Activated naive CD8-positive, alpha-beta T cell treated with anti-CD3 and anti-CD28 coated beads for 36 hours (primary cell): Measurements from ENCODE around the gene GRID1. TPM values are rescaled to one million over a fixed set of nuclear protein-coding genes. Genes with fewer than 3 reads are reported as not detected.
"Not testable (repeated sequence)": the region's sequence is repeated elsewhere in the genome, so short reads cannot be mapped to it uniquely, and the experiment has no call there.

Experiments used
- DNase-seq: peaks from one replicate; pipeline ENCODE4 v3.0.0; 2021
- H3K27ac Mint-ChIP-seq: one replicate; pipeline ENCODE4 v1.8.0; 2022; ENCODE audit warnings: mild to moderate bottlenecking, moderate library complexity, mixed read lengths
- H3K27me3 Mint-ChIP-seq: one replicate; pipeline ENCODE4 v1.8.0; 2022; ENCODE audit warnings: mild to moderate bottlenecking, mixed read lengths
- H3K36me3 Mint-ChIP-seq: one replicate; pipeline ENCODE4 v1.8.0; 2021; ENCODE audit warnings: mild to moderate bottlenecking, mixed read lengths
- H3K4me1 Mint-ChIP-seq: one replicate; pipeline ENCODE4 v1.8.0; 2021; ENCODE audit warnings: mixed read lengths
- H3K4me3 Mint-ChIP-seq: one replicate; pipeline ENCODE4 v1.8.0; 2022; ENCODE audit warnings: mild to moderate bottlenecking, moderate library complexity, mixed read lengths
- H3K9me3 Mint-ChIP-seq: one replicate; pipeline ENCODE4 v1.8.0; 2022; ENCODE audit warnings: mixed read lengths
- total RNA-seq, 2 experiments: library from RNA; stranded (reverse); gene quantifications; one replicate each; pipeline ENCODE4 v1.2.3, GENCODE V29; 2021

GRID1 gene
- total RNA-seq, 2 experiments from 2014 or later, result not detected

DNA sequence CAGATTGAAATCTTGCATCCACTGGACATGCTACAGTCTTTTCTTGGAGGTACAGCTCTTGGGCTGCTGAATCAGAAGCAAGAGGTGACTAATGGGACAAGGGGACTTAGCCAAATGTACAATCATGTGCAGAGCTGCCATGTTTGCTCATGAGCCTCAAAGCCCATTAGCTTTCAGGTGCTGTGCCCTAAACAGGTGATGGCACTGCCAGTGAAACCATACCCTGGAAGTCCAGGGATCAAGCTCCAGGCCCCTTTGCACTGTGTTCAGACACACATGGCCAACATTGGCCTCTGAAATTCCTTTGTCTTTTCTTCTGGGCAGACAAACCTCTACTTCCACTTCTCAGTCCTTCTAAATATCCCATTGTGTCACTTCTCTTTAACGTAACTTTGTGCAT lies 328.2 kb downstream of the GRID1 start:
- no peak overlapping the region for H3K27ac Mint-ChIP-seq
- H3K27me3 Mint-ChIP-seq, result peaks cover 19% of the 10 kb centered on the region
- no peaks in the 10 kb centered on the region for H3K36me3 Mint-ChIP-seq
- no peak for DNase-seq
- no peaks in the 10 kb centered on the region for H3K4me1 Mint-ChIP-seq
- H3K4me3 Mint-ChIP-seq, result no peak overlapping the region
- no peaks in the 10 kb centered on the region for H3K9me3 Mint-ChIP-seq

DNA sequence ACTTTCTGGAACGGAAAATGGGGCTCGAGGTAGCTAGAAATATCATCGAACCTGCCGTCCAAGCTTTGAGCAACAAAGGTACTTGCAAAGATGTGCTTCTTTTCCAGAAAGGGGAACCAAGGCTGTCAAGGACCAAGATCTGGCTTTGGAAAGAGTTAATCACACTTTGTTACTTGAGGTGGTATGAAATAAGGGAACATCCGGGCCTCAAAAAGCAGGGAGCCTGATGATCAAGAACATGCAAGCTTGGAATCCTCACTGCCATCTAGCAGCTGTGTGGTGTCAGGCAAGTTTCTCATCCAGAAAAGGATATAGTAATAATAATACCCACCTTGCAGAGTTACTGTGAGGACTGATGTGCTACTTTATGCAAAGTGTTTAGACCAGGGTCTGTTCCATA lies 329.5 kb downstream of the GRID1 start:
- Mint-ChIP-seq H3K9me3 (no peaks in the 10 kb centered on the region), H3K4me1 (no peaks in the 10 kb centered on the region), H3K27ac (no peak overlapping the region), H3K4me3 (no peak overlapping the region), H3K27me3 (peaks cover 10% of the 10 kb centered on the region), H3K36me3 (no peaks in the 10 kb centered on the region)
- DNase-seq, result no peak

DNA sequence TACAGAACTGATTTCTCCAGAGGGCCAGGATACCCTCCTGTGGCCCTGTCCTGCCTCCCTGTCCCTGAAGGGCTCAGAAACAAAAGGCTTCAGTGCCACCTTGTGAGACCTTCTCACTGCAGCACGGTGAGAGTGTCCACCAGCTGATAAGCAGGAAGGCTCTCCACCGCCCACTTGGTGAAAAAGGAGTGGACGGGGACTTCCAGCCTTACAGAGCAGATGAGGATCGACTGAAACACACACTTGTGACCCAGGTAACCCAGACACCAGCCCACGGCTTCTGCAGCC lies 330.1 kb downstream of the GRID1 start:
- Mint-ChIP-seq H3K27ac (no peak overlapping the region), H3K4me1 (no peaks in the 10 kb centered on the region), H3K36me3 (no peaks in the 10 kb centered on the region), H3K27me3 (peaks cover 14% of the 10 kb centered on the region), H3K9me3 (no peaks in the 10 kb centered on the region), H3K4me3 (no peak overlapping the region)
- no peak for DNase-seq

DNA sequence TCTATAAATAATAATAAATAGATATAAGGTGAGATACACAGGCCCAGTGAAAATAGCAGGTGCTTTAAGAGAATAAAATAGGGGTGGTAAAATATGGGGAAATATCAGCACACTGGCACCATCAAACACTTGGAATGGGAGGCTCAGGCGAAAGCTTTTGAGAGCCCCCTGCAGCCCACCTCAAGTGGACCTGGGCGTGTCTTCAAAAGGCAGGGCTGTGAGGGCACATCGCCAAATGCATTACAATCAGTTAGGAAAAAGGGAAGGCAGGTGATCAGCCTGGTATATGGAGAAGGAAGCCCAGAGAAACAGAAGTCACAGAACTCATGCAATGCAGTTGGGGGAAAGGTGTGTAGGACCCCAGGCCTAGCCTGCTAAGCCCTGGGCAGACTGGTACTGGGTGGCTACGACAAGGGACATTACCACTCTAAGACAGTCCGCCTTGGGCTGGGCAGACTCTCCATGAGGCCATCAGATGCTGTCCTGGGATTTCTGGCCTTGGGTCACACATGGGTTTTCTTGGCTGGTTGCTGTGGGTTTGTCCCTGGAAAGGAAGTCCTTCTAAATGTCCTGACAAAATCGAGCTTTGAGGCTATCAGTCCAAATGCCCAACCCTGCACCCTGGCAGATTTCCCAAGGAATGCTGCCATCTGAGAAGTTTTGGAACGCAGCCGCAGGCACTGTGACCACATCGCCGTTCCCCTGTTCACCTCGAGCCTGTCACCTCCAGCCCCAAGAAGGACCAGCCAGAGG lies 330.6 kb downstream of the GRID1 start:
- no peaks in the 10 kb centered on the region for H3K4me1 Mint-ChIP-seq
- H3K27ac Mint-ChIP-seq, result no peak overlapping the region
- no peaks in the 10 kb centered on the region for H3K9me3 Mint-ChIP-seq
- no peak for DNase-seq
- no peak overlapping the region for H3K4me3 Mint-ChIP-seq
- no peaks in the 10 kb centered on the region for H3K36me3 Mint-ChIP-seq
- peaks cover 15% of the 10 kb centered on the region for H3K27me3 Mint-ChIP-seq

DNA sequence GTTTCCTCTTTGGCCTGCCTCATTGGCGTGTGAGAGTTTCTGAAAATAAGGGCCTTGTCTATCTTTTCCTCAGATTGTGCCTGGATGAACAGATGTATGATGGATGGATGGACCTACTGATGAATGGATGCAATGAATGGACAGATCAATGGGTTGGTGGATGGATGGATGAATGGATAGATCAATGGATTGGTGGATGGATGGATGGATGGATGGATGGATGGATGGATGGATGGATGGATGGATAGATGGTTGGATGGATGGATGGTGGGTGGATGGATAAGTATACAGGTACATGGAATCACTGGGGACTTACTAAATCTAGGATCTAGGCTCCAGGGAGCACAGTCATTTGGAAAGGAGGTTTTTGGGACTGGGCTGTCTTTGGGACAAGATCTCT lies 331.9 kb downstream of the GRID1 start:
- Mint-ChIP-seq H3K4me1 (no peaks in the 10 kb centered on the region), H3K36me3 (no peaks in the 10 kb centered on the region)

DNA sequence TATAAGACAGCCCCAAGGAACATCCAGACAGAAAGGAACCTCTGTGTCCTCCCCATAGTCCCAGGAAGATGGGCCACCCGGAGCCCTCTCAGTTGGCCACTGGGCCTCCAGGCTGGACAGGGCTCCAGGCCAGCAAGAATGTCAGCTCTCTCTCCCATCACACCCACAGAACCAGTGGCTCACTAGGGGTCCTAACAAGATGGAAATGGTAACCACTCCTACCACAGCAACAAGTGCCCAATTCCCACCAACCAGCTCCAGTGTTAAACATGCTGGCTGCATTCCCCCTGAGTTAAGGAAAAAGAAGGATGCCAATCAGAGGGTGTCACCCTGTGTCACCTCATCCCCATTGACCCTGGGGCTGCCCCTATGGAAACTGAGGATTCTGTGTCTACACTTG lies 333.0 kb downstream of the GRID1 start:
- H3K36me3 Mint-ChIP-seq, result no peaks in the 10 kb centered on the region
- no peaks in the 10 kb centered on the region for H3K4me1 Mint-ChIP-seq
- no peak overlapping the region for H3K4me3 Mint-ChIP-seq
- no peaks in the 10 kb centered on the region for H3K9me3 Mint-ChIP-seq
- no peak for DNase-seq
- H3K27me3 Mint-ChIP-seq, result peaks cover 10% of the 10 kb centered on the region
- H3K27ac Mint-ChIP-seq, result no peak overlapping the region

More for the DNA sequence above, 331.9 kb downstream of the GRID1 start:
- no peak for DNase-seq
- no peak overlapping the region for H3K27ac Mint-ChIP-seq
- H3K9me3 Mint-ChIP-seq, result no peaks in the 10 kb centered on the region
- no peak overlapping the region for H3K4me3 Mint-ChIP-seq
- peaks cover 7% of the 10 kb centered on the region for H3K27me3 Mint-ChIP-seq

DNA sequence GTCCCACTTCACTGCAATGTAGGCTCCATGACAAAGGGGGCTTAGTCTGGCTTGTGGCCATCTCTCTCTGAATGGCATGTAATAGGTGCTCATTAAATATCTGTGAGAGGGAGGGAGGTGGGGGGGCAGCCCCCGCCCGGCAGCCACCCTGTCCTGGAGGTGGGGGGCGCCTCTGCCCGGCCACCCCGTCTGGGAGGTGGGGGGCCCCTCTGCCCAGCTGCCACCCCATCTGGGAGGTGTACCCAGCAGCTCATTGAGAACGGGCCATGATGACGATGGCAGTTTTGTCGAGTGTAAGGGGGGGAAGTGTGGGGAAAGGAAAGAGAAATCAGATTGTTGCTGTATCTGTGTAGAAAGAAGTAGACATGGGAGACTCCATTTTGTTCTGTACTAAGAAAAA lies 334.5 kb downstream of the GRID1 start:
- not testable (repeated sequence) for H3K9me3 Mint-ChIP-seq, H3K36me3 Mint-ChIP-seq, H3K4me1 Mint-ChIP-seq, H3K4me3 Mint-ChIP-seq, H3K27ac Mint-ChIP-seq, DNase-seq
- H3K27me3 Mint-ChIP-seq, result peaks cover 10% of the 10 kb centered on the region

DNA sequence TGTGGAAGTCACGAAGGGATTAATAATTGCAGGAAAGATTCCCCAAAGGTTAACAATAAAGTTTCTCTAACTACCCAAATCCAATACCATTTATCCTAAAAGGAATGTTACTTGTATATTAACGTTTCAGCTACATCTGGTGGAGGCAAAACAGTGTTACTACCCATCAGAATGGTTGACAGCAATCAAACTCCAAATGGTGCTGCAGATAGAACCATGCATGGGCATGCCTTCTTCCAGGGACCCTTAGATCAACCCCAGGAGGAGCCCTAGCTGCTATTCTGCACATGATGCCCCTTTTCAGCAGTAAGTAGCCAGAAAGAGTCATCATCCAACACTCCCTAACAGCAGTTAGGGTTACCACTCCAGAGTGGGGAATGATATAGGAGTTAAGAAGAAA lies 336.3 kb downstream of the GRID1 start:
- Mint-ChIP-seq H3K27ac (no peak overlapping the region), H3K4me3 (no peak overlapping the region), H3K36me3 (no peaks in the 10 kb centered on the region), H3K27me3 (peaks cover 10% of the 10 kb centered on the region), H3K9me3 (no peaks in the 10 kb centered on the region), H3K4me1 (no peaks in the 10 kb centered on the region)
- no peak for DNase-seq

DNA sequence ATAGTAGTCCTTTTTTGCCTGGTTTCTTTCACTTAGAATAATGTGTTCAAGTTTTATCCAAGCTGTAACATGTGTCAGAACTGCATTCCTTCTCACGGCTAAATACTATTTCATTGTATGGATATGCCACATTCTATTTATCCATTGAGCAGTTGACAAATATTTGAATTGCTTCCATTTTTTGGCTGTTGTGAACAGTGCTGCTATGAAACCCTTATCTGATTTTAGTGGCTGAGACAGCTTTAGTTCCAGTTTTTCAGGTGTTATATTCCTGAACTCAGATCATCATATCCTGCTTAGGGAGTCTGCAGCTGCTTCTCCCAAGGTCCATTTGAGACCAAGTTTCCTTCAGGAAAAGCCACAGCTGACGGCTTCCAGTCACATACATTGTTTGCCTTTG lies 339.2 kb downstream of the GRID1 start:
- no peak overlapping the region for H3K4me3 Mint-ChIP-seq
- no peaks in the 10 kb centered on the region for H3K9me3 Mint-ChIP-seq
- H3K4me1 Mint-ChIP-seq, result no peaks in the 10 kb centered on the region
- peaks cover 10% of the 10 kb centered on the region for H3K27me3 Mint-ChIP-seq
- H3K27ac Mint-ChIP-seq, result no peak overlapping the region
- no peaks in the 10 kb centered on the region for H3K36me3 Mint-ChIP-seq
- no peak for DNase-seq

DNA sequence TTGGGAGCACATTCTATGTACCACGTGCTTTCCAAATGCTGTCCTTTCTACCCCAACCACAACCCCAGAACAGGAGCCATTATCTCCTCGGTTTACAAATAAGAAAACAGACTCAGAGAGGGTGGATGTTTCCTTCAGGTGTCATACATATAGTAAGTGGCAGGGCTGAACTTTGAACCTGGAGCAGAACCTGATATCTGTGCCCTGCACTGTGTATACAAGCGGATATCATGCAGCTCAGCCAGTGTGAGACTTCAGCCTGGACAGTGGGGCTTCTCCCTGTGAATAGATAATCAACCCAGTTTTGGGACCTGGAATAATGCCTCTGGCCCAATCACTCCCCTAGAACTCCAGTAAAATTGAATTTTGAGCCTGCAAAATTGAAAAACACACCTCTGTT lies 341.1 kb downstream of the GRID1 start:
- no peaks in the 10 kb centered on the region for H3K4me1 Mint-ChIP-seq
- no peaks in the 10 kb centered on the region for H3K36me3 Mint-ChIP-seq
- H3K27ac Mint-ChIP-seq, result no peak overlapping the region
- H3K4me3 Mint-ChIP-seq, result no peak overlapping the region
- no peak for DNase-seq
- no peaks in the 10 kb centered on the region for H3K9me3 Mint-ChIP-seq
- H3K27me3 Mint-ChIP-seq, result peaks cover 3% of the 10 kb centered on the region

DNA sequence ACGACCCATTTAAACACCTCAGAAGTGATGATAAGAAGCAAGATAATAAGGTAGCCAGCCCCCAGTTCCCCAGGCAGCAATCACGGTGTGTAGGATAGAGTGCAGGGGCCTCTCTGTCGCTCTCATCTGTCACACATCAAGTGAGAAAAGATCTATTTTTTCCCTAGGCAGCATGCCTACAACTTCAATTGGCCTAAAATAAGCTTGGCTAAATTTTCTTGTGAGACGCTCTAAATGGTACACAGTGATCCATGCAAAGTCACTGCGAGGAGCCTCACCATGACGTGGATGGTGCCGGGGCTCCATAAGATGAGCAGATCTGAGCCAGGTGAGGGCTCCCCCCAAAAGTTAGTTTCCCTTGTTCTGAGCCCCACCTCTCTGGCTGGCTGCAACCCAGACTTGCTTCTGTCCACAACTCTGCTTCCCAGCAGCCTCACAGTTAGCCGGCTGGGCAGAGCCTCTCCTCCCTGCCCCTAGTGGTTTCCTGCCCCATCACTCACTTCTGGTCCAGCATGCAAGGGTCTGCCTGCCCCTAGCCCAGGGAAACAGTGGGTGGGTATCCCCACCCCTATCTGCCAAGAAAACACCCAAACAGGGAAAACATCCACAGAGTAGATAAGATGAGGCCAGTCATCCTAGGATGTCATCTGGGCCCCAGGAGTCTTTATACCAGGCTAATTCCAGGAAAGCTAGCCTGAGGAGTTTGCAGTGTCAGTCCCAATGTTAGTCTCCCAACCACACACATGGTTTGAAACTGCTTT lies 342.1 kb downstream of the GRID1 start:
- no peak for DNase-seq
- Mint-ChIP-seq H3K4me3 (no peak overlapping the region), H3K36me3 (no peaks in the 10 kb centered on the region), H3K27ac (no peak overlapping the region), H3K27me3 (peaks cover 3% of the 10 kb centered on the region), H3K9me3 (no peaks in the 10 kb centered on the region), H3K4me1 (no peaks in the 10 kb centered on the region)

DNA sequence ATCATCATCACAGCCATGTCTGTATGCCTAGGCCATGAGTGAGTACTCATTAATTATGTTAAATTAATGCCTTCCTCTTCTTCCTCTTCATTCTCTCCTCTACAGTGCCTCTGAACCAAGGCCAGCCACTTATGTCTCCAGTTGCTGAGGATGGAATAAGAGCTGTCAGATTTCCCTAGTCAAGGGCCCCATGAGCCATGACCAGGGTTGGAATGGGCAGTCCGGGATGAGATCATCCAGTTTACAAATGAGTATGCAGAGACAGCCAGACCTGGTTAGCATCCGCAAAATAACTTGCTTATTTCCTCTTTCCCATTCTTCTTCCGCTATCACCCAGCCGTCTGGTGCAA lies 342.7 kb downstream of the GRID1 start:
- no peak for DNase-seq
- Mint-ChIP-seq H3K36me3 (no peaks in the 10 kb centered on the region), H3K4me3 (no peak overlapping the region), H3K9me3 (no peaks in the 10 kb centered on the region), H3K4me1 (no peaks in the 10 kb centered on the region), H3K27me3 (peaks cover under 1% of the 10 kb centered on the region), H3K27ac (no peak overlapping the region)

DNA sequence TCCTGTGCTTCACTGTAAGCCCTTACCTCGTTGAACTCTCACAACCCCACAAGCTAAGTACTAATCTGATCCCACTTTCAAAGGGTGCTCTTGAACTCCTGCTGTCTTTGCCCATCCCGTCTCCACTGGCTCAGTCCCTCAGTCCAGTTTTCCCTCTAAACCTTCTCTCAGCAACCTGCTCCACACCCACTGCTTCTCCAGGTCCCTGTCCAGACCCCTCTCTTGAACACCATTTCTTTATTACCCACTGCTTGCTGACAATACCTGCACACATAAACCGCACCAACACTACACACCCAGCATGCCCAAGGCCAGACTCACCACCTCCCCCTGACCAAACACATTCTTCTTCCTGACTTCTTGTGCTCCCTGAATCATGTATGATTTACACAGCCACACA lies 343.3 kb downstream of the GRID1 start:
- no peaks in the 10 kb centered on the region for H3K9me3 Mint-ChIP-seq
- H3K36me3 Mint-ChIP-seq, result no peaks in the 10 kb centered on the region
- H3K4me3 Mint-ChIP-seq, result no peak overlapping the region
- no peak overlapping the region for H3K27ac Mint-ChIP-seq
- no peaks in the 10 kb centered on the region for H3K4me1 Mint-ChIP-seq
- H3K27me3 Mint-ChIP-seq, result no peaks in the 10 kb centered on the region
- DNase-seq, result no peak

DNA sequence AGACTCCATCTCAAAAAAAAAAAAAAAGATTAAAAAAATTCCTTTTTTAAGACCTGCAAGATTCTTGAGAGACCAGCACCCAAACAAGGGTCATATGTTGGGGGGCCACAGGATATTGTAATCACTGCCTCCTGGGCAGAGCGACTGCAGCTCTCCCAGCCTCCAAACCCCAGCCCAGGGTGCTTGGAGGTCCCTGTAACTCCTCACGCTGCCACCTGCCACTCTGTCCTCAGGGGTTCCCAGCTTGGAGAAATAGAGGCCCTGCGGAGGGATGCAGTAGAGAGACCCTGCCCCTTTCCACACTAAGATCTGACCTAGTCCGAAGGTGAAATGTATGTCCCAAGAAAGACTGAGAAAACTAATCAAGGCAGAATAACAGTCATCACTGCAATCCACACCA lies 343.7 kb downstream of the GRID1 start:
- H3K27me3 Mint-ChIP-seq, result no peaks in the 10 kb centered on the region
- no peaks in the 10 kb centered on the region for H3K4me1 Mint-ChIP-seq

DNA sequence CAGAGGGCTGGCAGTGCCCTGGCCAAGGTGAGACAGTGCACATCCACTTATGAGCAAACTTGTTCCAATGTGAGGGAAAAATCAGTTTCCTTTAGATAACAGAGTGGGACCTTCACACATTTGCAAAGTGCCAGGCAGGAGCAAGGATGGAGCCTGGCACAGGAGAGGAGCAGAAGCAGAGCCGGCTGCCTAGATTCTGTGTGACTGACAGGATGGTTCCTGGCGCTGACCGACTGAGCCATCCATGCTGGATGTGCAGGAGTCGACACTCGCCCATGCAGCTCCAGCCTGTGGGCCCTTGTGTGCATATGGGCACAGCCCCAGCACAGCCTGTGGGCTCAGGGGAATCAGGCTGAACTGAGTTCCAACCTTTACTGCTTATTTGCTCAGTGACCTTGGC lies 346.5 kb downstream of the GRID1 start:
- Mint-ChIP-seq H3K27me3 (peaks cover 3% of the 10 kb centered on the region), H3K4me1 (no peaks in the 10 kb centered on the region), H3K9me3 (no peaks in the 10 kb centered on the region), H3K4me3 (no peak overlapping the region), H3K36me3 (no peaks in the 10 kb centered on the region), H3K27ac (no peak overlapping the region)
- no peak for DNase-seq

More for the DNA sequence above, 343.7 kb downstream of the GRID1 start:
- Mint-ChIP-seq H3K9me3 (no peaks in the 10 kb centered on the region), H3K4me3 (no peak overlapping the region), H3K36me3 (no peaks in the 10 kb centered on the region), H3K27ac (no peak overlapping the region)
- no peak for DNase-seq

DNA sequence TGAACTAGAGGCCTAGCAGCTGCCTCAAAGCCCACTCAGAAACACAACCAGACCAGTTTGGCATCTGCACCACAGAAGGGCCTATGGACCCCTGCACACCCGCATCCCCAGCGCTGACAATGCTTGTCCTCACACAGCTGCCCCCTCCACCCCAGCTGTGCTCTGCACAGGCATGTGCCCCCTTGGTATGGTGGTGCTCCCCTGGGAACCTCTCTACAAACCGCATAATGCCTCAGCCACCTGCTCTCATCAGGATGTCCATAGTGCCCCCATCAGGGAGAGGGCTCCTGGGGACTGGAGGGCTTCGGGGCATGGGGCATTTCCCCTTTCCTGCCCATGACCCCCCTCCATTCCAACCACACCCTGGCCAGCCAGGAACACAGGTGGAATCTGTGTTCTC lies 347.5 kb downstream of the GRID1 start:
- no peak overlapping the region for H3K4me3 Mint-ChIP-seq
- H3K4me1 Mint-ChIP-seq, result no peaks in the 10 kb centered on the region
- peaks cover 3% of the 10 kb centered on the region for H3K27me3 Mint-ChIP-seq
- H3K9me3 Mint-ChIP-seq, result no peaks in the 10 kb centered on the region
- no peak overlapping the region for H3K27ac Mint-ChIP-seq
- DNase-seq, result no peak
- H3K36me3 Mint-ChIP-seq, result no peaks in the 10 kb centered on the region
